ENCODE data around the gene TRAK1.

TRAK1 gene

GRCh38 chr3:42182555-42182954 is 91.4 kb downstream of the TRAK1 start:
- DNase-seq = no peak

- no peak for DNase-seq
Measured at GRCh38 chr3:42183991-42184632, 93.0 kb downstream of the TRAK1 start.

GRCh38 chr3:42184651-42185443 is 93.7 kb downstream of the TRAK1 start:
- no peak for DNase-seq

GRCh38 chr3:42187936-42188335 is 96.8 kb downstream of the TRAK1 start:
- no peak for DNase-seq

DNA sequence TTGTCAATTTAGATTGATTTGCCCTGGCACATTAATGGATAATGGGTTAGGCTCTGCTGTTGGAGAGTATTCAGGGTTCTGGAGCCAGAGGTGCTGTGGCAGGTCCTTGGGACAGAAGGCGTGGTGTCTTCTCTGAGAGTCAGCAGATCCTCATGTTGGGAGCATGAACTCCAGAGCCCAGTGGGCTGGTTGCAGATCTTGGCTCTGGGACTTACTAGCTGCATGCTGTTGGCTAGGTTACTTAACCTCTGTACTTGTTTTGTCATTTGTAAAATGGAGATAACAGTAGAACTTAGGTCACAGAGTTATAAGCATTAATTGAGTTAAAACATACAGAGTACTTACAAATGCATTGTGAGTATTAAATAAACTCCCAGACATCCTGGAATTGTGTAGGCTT is 97.2 kb downstream of the TRAK1 start:
- DNase-seq = no peak

DNA sequence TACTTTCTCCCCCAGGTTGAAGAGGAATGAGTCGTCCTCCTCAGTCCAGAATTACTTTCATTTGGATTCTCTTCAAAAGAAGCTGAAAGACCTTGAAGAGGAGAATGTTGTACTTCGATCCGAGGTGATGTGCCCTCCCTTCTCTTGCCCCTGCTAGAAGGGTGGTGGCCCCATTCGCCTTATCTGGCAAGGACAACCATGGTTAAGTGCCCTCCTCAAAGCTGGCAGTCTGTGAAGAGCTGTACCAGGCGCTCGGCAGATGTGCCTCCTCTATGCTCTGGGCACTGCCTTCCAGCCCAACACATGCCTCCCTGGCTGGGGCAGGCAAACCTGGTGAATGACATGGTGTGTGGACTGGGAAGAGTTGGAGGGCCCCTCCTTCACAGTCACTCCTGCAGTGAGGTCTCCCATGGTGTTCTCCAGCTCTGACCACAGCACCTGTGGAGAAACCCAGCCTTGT is 97.9 kb downstream of the TRAK1 start:
- peak; percentile 76 for DNase-seq

- DNase-seq = no peak
Measured at GRCh38 chr3:42189736-42190135, 98.6 kb downstream of the TRAK1 start.

- peak; percentile 87 for DNase-seq
Measured at GRCh38 chr3:42190701-42191442, 99.7 kb downstream of the TRAK1 start.

GRCh38 chr3:42191443-42191747 is 100.2 kb downstream of the TRAK1 start:
- DNase-seq = no peak

- DNase-seq = peak; percentile 44
Measured at GRCh38 chr3:42192334-42193200, 101.4 kb downstream of the TRAK1 start.

GRCh38 chr3:42194943-42195510 is 103.9 kb downstream of the TRAK1 start:
- no peak for DNase-seq

- DNase-seq = no peak
Measured at GRCh38 chr3:42195879-42196330, 104.7 kb downstream of the TRAK1 start.

DNA sequence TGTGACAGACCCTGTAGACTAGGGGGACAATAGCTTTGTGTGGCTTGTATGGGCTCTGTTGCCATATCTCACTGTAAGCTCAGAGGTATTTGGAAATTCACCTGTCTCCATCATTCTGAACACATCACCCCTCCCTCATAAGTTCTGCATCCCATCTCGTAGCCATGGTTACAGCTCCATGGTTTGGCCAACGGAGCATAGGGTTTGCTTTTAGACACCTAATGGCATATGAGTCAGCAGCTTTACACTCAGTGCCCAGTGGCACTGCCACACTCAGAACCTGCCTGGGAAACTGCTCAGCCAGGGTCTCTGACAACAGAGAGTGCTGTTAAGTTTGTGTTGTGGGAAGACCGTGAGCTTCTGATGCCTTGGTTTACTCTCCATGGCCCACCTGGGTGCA is 107.6 kb downstream of the TRAK1 start:
- DNase-seq = no peak

- no peak for DNase-seq
Measured at GRCh38 chr3:42202217-42202865, 111.2 kb downstream of the TRAK1 start.

GRCh38 chr3:42204867-42205599 is 113.9 kb downstream of the TRAK1 start:
- DNase-seq = peak; percentile 47

GRCh38 chr3:42205800-42206514 is 114.8 kb downstream of the TRAK1 start:
- DNase-seq = no peak

GRCh38 chr3:42209917-42210316 is 118.8 kb downstream of the TRAK1 start:
- DNase-seq = peak; percentile 16

GRCh38 chr3:42210726-42211125 is 119.6 kb downstream of the TRAK1 start:
- no peak for DNase-seq

GRCh38 chr3:42213417-42213816 is 122.3 kb downstream of the TRAK1 start:
- peak; percentile 72 for DNase-seq

- no peak for DNase-seq
Measured at GRCh38 chr3:42214064-42214463, 122.9 kb downstream of the TRAK1 start.
